ENCODE results near the gene TFIP11.

TFIP11 gene

DNA sequence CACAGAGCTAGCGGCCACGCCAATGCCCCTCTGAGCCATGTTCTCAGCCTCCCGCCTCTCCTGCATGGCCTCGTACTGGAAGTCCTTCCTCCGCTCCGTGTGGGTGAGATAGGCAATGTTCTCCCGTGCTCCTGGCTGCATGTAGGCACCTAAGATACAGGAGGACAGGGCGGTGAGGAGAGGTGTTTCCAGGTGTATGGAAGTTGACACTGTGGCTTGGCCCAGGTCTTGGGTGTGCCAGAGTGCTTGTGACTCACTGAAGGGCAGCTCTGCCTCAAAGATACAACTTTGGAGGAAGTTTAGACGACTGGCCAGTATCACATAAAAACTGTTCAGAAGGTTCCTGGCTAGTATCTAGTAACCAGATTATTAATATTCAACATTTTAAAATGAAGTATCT is 20.1 kb downstream of the TFIP11 start:
- Histone ChIP-seq H3K9me3 (ENCODE audit: low read depth, low read length) (no peaks in the 10 kb centered on the region), H3K36me3 (ENCODE audit: insufficient read depth, low read length) (peaks cover 93% of the 10 kb centered on the region), H3K27ac (no peak overlapping the region), H3K4me3 (no peak overlapping the region), H3K9ac (ENCODE audit: insufficient read length) (no peak overlapping the region)
- no peak for DNase-seq (ENCODE audit: low read depth, low spot score)
- TF ChIP-seq POLR2AphosphoS5 (IDR thresholded peaks at IDR 0.05; ENCODE audit: borderline replicate concordance, low read depth, low read length) (peak; percentile 31; the same call in 1 of the 2 replicates), FOXP2 (optimal IDR thresholded peaks at IDR 0.05; ENCODE audit: control extremely low read depth, extremely low read length, insufficient read depth) (no peak), EZH2 (IDR thresholded peaks at IDR 0.05) (no peak)

DNA sequence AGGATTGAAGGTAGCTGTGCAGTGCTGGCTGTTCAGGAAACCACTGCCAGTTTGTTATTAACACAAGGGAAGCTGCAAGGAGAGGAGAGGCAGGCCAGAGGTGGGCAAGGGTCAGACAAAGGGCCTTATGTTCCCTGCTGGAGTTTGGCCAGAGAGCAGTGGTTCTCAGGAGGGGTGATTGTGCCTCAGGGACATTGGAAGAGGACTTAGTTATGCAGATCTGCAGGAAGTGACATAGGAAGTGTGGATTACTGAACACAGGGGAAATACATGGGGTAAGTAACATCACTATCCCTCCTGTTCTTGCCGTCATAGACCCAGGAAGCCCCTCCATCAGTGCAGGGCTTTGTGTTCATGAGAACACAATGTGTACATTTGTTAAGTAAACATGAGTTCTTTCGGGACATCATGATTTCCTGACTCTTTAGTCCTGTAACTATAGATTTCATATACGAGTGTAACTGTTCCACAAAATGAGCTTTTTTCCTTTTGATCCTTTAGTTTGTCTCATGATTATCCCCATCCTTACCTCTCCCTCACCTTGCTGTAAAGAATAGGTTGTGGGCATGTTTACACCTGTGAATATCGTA is 22.7 kb downstream of the TFIP11 start:
- no peak overlapping the region for H3K27ac ChIP-seq
- peaks cover 70% of the 10 kb centered on the region for H3K36me3 ChIP-seq (ENCODE audit: insufficient read depth, low read length)
- TF ChIP-seq POLR2AphosphoS5 (IDR thresholded peaks at IDR 0.05; ENCODE audit: borderline replicate concordance, low read depth, low read length): no peak
- TF ChIP-seq FOXP2 (optimal IDR thresholded peaks at IDR 0.05; ENCODE audit: control extremely low read depth, extremely low read length, insufficient read depth): no peak
- TF ChIP-seq EZH2 (IDR thresholded peaks at IDR 0.05): no peak
- H3K9me3 ChIP-seq (ENCODE audit: low read depth, low read length): no peaks in the 10 kb centered on the region
- DNase-seq (ENCODE audit: low read depth, low spot score): no peak
- H3K9ac ChIP-seq (ENCODE audit: insufficient read length): no peak overlapping the region
- no peak overlapping the region for H3K4me3 ChIP-seq

GRCh38 chr22:26487996-26488395 is 24.3 kb downstream of the TFIP11 start:
- TF ChIP-seq FOXP2 (optimal IDR thresholded peaks at IDR 0.05; ENCODE audit: control extremely low read depth, extremely low read length, insufficient read depth) (no peak), POLR2AphosphoS5 (IDR thresholded peaks at IDR 0.05; ENCODE audit: borderline replicate concordance, low read depth, low read length) (no peak), EZH2 (IDR thresholded peaks at IDR 0.05) (no peak)
- DNase-seq (ENCODE audit: low read depth, low spot score): no peak
- Histone ChIP-seq H3K27ac (no peak overlapping the region), H3K36me3 (ENCODE audit: insufficient read depth, low read length) (peaks cover 55% of the 10 kb centered on the region), H3K9ac (ENCODE audit: insufficient read length) (no peak overlapping the region), H3K9me3 (ENCODE audit: low read depth, low read length) (no peaks in the 10 kb centered on the region), H3K4me3 (no peak overlapping the region)

- TF ChIP-seq EZH2 (IDR thresholded peaks at IDR 0.05) (no peak), POLR2AphosphoS5 (IDR thresholded peaks at IDR 0.05; ENCODE audit: borderline replicate concordance, low read depth, low read length) (no peak), FOXP2 (optimal IDR thresholded peaks at IDR 0.05; ENCODE audit: control extremely low read depth, extremely low read length, insufficient read depth) (no peak)
- DNase-seq (ENCODE audit: low read depth, low spot score): no peak
- peaks cover 42% of the 10 kb centered on the region for H3K36me3 ChIP-seq (ENCODE audit: insufficient read depth, low read length)
- H3K9me3 ChIP-seq (ENCODE audit: low read depth, low read length): no peaks in the 10 kb centered on the region
- H3K9ac ChIP-seq (ENCODE audit: insufficient read length): no peak overlapping the region
- H3K27ac ChIP-seq: no peak overlapping the region
- H3K4me3 ChIP-seq: no peak overlapping the region
Observed at GRCh38 chr22:26486394-26486793, 25.9 kb downstream of the TFIP11 start.

DNA sequence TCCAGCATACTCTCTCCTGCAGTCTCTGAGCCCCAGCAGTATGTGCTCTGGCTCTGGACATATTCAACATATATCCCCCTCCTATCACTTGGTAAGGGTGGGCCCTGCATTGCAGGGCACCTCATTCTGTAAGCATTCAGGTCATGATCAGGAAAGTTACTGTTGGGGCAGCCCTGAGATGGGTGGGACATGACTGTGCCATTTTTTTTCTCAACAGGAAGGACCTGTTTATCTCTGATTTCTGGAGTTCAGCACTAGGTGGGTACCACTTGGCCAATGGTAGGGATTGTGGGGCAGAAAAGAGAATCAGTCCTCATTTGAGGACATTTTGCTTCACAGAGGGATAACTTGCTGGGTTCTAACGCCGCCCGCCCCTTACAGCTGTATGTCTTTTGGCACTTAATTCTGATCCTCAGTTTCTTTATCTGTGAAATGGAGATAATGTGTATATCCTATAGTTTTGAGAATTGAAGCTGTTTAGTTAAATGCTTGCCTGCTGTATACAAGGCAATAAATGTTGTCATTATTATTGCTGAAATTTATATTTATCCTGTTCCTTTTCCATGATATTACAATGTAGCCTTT is 26.4 kb downstream of the TFIP11 start:
- no peaks in the 10 kb centered on the region for H3K9me3 ChIP-seq (ENCODE audit: low read depth, low read length)
- H3K27ac ChIP-seq: no peak overlapping the region
- no peak for TF ChIP-seq POLR2AphosphoS5 (IDR thresholded peaks at IDR 0.05; ENCODE audit: borderline replicate concordance, low read depth, low read length)
- TF ChIP-seq EZH2 (IDR thresholded peaks at IDR 0.05): no peak
- no peak for TF ChIP-seq FOXP2 (optimal IDR thresholded peaks at IDR 0.05; ENCODE audit: control extremely low read depth, extremely low read length, insufficient read depth)
- peaks cover 38% of the 10 kb centered on the region for H3K36me3 ChIP-seq (ENCODE audit: insufficient read depth, low read length)
- no peak overlapping the region for H3K4me3 ChIP-seq
- no peak for DNase-seq (ENCODE audit: low read depth, low spot score)
- H3K9ac ChIP-seq (ENCODE audit: insufficient read length): no peak overlapping the region

DNA sequence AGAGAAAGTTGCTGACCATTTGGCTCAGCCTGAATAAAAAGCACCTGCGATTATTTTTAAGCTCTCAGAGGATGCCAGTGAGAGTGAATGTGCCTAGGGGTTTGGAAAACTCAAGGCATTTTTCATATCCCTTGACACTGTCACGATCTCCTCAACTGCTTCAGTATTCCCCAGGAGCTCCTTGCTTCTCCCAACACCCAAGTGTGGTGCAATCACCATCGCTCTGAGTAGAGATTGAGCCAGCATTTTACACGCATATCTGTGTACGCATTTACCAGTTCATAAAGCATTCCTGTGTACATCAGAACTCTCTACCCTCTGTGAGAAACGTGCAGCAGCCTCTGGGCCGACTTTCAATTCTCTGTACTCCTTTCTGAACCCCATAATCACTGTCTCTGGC is 27.3 kb downstream of the TFIP11 start:
- Histone ChIP-seq H3K4me3 (peak overlapping the region; percentile 86), H3K36me3 (ENCODE audit: insufficient read depth, low read length) (peaks cover 33% of the 10 kb centered on the region), H3K9me3 (ENCODE audit: low read depth, low read length) (no peaks in the 10 kb centered on the region), H3K27ac (no peak overlapping the region), H3K9ac (ENCODE audit: insufficient read length) (peak overlapping the region; percentile 95)
- no peak for DNase-seq (ENCODE audit: low read depth, low spot score)
- no peak for TF ChIP-seq EZH2 (IDR thresholded peaks at IDR 0.05)
- TF ChIP-seq POLR2AphosphoS5 (IDR thresholded peaks at IDR 0.05; ENCODE audit: borderline replicate concordance, low read depth, low read length): no peak
- no peak for TF ChIP-seq FOXP2 (optimal IDR thresholded peaks at IDR 0.05; ENCODE audit: control extremely low read depth, extremely low read length, insufficient read depth)

- Histone ChIP-seq H3K9ac (ENCODE audit: insufficient read length) (peak overlapping the region; percentile 95), H3K9me3 (ENCODE audit: low read depth, low read length) (no peaks in the 10 kb centered on the region), H3K27ac (peak overlapping the region; percentile 77), H3K4me3 (peak overlapping the region; percentile 86), H3K36me3 (ENCODE audit: insufficient read depth, low read length) (peaks cover 29% of the 10 kb centered on the region)
- no peak for DNase-seq (ENCODE audit: low read depth, low spot score)
- TF ChIP-seq EZH2 (IDR thresholded peaks at IDR 0.05): no peak
- TF ChIP-seq POLR2AphosphoS5 (IDR thresholded peaks at IDR 0.05; ENCODE audit: borderline replicate concordance, low read depth, low read length): no peak
- TF ChIP-seq FOXP2 (optimal IDR thresholded peaks at IDR 0.05; ENCODE audit: control extremely low read depth, extremely low read length, insufficient read depth): no peak
Observed at GRCh38 chr22:26484360-26484706, 27.9 kb downstream of the TFIP11 start.

- H3K27ac ChIP-seq: peak within 1 kb of the TSS; percentile 77
- TF ChIP-seq EZH2 (IDR thresholded peaks at IDR 0.05): no peak
- TF ChIP-seq POLR2AphosphoS5 (IDR thresholded peaks at IDR 0.05; ENCODE audit: borderline replicate concordance, low read depth, low read length): peak; percentile 88
- peak within 1 kb of the TSS; percentile 86 for H3K4me3 ChIP-seq
- DNase-seq (ENCODE audit: low read depth, low spot score): no peak
- H3K9ac ChIP-seq (ENCODE audit: insufficient read length): peak within 1 kb of the TSS; percentile 95
- H3K9me3 ChIP-seq (ENCODE audit: low read depth, low read length): no peaks in the 10 kb centered on the region
- peaks cover 27% of the 10 kb centered on the region for H3K36me3 ChIP-seq (ENCODE audit: insufficient read depth, low read length)
Observed at GRCh38 chr22:26483439-26484359, 28.6 kb downstream of the TFIP11 start, which contains the start of the genes HPS4 and SRRD. TSS of gene HPS4 (minus strand) at chr22:26483783. CDS start at chr22:26481762, 2,021 bp downstream. TSS of gene SRRD (plus strand) at chr22:26483877. CDS start at chr22:26483891, 14 bp downstream.

Measured in SK-N-MC (cell line).